DMS114 treated with DMSO at 0.1 percent for 48 hours (cell line): ENCODE results near the gene RMND5B.
"Not testable (repeated sequence)": the region's sequence is repeated elsewhere in the genome, so short reads cannot be mapped to it uniquely, and the experiment has no call there.

ENCODE experiments used
- DNase-seq: peaks from one replicate; lab custom pipeline; 2025; ENCODE audit not compliant: unreplicated experiment; lab: John Stamatoyannopoulos, UW

Gene RMND5B

GRCh38 chr5:178130576-178131445 lies at the start of gene RMND5B:
Gene RMND5B, plus strand, starts transcription at chr5:178131014. Its CDS starts 7,106 bp downstream, at chr5:178138120.
- DNase-seq, result peak; percentile 49

GRCh38 chr5:178081571-178082243 lies 49.1 kb upstream of the RMND5B start:
- DNase-seq, result no peak

- DNase-seq, result no peak
Observed at GRCh38 chr5:178083922-178084321, 46.9 kb upstream of the RMND5B start.

- no peak for DNase-seq
Observed at GRCh38 chr5:178085316-178085715, 45.5 kb upstream of the RMND5B start.

- DNase-seq, result no peak
Observed at GRCh38 chr5:178086266-178086665, 44.5 kb upstream of the RMND5B start.

GRCh38 chr5:178087199-178087598 lies 43.6 kb upstream of the RMND5B start:
- not testable (repeated sequence) for DNase-seq

- no peak for DNase-seq
Observed at GRCh38 chr5:178090856-178091255, 40.0 kb upstream of the RMND5B start.

GRCh38 chr5:178093134-178093533 lies 37.7 kb upstream of the RMND5B start:
- no peak for DNase-seq

- no peak for DNase-seq
Observed at GRCh38 chr5:178094345-178094744, 36.5 kb upstream of the RMND5B start.

GRCh38 chr5:178098685-178099084 lies 32.1 kb upstream of the RMND5B start:
- no peak for DNase-seq

GRCh38 chr5:178103612-178104011 lies 27.2 kb upstream of the RMND5B start:
- DNase-seq, result no peak

- DNase-seq, result no peak
Observed at GRCh38 chr5:178104492-178104891, 26.3 kb upstream of the RMND5B start.

GRCh38 chr5:178106086-178106485 lies 24.7 kb upstream of the RMND5B start:
- no peak for DNase-seq

- DNase-seq, result no peak
Observed at GRCh38 chr5:178106556-178107239, 24.1 kb upstream of the RMND5B start.

GRCh38 chr5:178107756-178108310 lies 23.0 kb upstream of the RMND5B start:
- no peak for DNase-seq

- no peak for DNase-seq
Observed at GRCh38 chr5:178108446-178108845, 22.4 kb upstream of the RMND5B start.

- no peak for DNase-seq
Observed at GRCh38 chr5:178108966-178109365, 21.8 kb upstream of the RMND5B start.

GRCh38 chr5:178110511-178110910 lies 20.3 kb upstream of the RMND5B start:
- no peak for DNase-seq

- DNase-seq, result no peak
Observed at GRCh38 chr5:178111925-178112324, 18.9 kb upstream of the RMND5B start.

- no peak for DNase-seq
Observed at GRCh38 chr5:178112545-178112944, 18.3 kb upstream of the RMND5B start.

GRCh38 chr5:178113141-178113787 lies 17.6 kb upstream of the RMND5B start, which contains the start of gene N4BP3:
Gene N4BP3, plus strand, starts transcription at chr5:178113532. Its CDS starts 6,052 bp downstream, at chr5:178119584.
- DNase-seq, result no peak
